ENCODE results near the gene NRP2.

Gene NRP2, protein sequence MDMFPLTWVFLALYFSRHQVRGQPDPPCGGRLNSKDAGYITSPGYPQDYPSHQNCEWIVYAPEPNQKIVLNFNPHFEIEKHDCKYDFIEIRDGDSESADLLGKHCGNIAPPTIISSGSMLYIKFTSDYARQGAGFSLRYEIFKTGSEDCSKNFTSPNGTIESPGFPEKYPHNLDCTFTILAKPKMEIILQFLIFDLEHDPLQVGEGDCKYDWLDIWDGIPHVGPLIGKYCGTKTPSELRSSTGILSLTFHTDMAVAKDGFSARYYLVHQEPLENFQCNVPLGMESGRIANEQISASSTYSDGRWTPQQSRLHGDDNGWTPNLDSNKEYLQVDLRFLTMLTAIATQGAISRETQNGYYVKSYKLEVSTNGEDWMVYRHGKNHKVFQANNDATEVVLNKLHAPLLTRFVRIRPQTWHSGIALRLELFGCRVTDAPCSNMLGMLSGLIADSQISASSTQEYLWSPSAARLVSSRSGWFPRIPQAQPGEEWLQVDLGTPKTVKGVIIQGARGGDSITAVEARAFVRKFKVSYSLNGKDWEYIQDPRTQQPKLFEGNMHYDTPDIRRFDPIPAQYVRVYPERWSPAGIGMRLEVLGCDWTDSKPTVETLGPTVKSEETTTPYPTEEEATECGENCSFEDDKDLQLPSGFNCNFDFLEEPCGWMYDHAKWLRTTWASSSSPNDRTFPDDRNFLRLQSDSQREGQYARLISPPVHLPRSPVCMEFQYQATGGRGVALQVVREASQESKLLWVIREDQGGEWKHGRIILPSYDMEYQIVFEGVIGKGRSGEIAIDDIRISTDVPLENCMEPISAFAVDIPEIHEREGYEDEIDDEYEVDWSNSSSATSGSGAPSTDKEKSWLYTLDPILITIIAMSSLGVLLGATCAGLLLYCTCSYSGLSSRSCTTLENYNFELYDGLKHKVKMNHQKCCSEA

DNA sequence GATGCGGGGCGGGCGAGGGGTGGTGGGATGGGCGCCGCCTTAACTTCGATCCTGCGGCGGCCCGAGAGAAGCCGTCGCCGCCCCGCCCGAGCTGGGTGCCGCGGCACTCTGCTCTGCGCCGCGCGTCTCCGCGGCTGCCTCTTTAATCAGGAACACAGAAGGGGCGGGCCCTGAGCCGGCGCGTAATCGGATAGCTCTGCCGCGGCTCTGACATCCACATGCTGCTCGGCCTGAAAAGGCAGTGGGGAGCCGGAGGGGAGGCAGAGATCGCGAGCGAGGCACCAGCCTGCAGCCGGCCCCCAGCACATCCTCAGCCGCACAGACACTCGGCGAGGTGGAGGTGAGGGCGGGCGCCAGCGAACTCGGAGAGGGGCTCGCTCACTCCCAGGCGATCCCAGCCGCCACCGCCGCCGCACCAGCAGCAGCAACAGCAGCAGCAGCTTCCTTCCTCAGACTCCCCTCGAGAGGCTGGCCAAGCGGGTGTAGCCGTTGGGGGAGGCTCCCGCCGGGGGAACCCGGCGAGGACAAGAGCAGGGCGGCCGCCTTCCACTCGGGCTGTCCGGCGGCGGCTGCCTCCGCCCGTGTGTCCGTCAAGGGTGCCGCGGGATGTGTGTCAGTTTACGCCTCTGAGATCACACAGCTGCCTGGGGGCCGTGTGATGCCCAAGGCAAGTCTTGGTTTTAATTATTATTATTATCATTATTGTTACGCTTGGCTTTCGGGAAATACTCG is at the start of gene NRP2:
NRP2 (plus strand) TSS at position 263 of the 732 bp plus-strand sequence. CDS start 790 bp downstream, outside the sequence.
- DNase-seq (ENCODE audit: low read depth) = peak; percentile 78

GRCh38 chr2:205633994-205634393 is 48.3 kb upstream of the NRP2 start:
- DNase-seq (ENCODE audit: low read depth) = peak; percentile 40

DNA sequence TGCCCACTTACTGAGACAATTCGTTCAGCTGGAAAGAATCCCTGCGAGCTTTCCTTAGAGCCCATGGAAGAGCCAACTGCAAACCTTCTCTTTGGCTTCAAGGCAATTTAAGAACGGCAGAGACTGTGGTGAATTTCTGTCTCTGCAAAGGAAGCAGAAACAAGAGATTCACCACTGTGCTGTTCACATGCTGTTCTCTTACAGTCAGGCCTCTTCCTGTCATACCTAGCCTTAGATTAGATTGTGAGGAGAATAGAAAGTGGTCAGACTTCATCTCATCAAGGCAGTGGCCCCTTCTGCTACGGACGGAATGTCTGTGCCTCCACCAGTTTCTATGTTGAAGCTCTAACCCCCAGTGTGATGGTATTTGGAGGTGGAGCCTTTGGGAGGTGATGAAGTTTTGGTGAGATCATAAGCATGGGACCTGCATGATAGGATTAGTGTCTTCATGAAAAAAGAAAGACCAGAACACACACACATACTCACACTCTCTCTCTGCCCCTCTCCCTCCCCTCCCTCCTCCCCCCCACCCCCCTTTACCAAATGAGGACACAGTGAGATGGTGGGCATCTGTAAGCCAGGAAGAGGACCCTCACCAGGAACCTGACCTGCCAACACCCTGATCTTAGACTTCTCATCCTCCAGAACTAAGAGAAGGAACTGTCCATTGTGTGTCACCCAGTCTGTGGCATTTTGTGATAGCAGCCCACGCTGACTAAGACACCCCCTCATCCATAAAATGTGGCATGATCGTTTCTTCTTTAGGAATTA is 45.6 kb upstream of the NRP2 start:
- no peak for DNase-seq (ENCODE audit: low read depth)

DNA sequence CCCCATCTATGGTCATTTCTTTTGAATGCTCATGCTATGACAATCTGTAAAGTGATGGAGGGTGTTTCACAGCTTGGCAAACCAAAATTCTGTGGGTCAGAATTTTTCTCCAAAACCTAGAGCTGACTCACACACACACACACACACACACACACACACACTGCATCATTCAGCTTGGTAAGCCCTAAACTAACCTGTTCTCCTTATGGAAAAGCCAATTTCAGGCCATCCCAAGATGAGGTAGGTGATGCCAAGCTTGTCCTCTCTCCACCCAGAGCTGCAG is 45.0 kb upstream of the NRP2 start:
- no peak for DNase-seq (ENCODE audit: low read depth)

- no peak for DNase-seq (ENCODE audit: low read depth)
Observed at GRCh38 chr2:205637779-205638503, 44.4 kb upstream of the NRP2 start.

GRCh38 chr2:205640716-205641115 is 41.6 kb upstream of the NRP2 start:
- DNase-seq (ENCODE audit: low read depth) = no peak

GRCh38 chr2:205642599-205643356 is 39.5 kb upstream of the NRP2 start:
- no peak for DNase-seq (ENCODE audit: low read depth)

DNA sequence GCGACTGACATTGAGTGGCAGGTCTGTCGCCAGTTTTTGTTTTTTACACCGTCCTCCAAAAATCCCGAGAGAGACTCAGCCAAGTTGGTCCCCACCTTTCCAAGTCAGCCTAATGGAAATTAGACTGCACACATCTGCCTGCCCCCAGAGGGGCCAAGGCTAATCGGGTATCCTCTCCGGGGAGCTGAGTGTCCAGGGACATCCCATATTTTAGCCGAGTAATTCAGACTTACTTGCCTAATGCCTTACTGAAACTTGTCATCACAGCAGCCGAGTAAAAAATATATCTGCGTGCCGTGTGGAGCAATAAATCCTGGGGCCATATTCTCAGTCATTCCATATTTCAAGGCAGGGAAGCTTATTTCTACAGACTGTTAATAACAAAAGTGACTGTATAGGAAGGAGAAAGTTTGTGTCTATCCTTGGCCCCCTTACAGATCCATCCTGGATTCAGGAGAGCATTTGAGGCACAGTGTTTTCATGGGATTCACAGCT is 38.9 kb upstream of the NRP2 start:
- no peak for DNase-seq (ENCODE audit: low read depth)

DNA sequence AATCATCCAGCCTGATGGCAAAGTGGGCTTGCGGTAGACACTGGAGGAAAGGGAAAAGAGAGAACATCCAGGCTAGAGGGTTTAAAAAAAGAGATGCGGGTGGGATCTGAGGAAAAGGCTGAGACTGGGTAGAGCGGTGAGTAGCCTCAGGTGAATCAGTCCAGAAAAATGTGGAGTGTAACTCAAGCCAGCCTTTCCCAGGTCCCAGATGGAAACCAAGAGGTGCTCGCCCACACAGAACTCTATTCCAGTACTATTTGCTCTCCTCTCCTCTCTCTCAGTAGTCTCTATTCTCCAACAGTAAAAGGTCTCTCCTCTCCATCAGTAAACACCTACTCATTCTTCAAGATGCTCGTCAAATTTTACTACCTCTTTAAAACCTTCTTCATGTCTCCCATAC is 38.3 kb upstream of the NRP2 start:
- DNase-seq (ENCODE audit: low read depth) = no peak

GRCh38 chr2:205646680-205647079 is 35.6 kb upstream of the NRP2 start:
- DNase-seq (ENCODE audit: low read depth) = no peak

DNA sequence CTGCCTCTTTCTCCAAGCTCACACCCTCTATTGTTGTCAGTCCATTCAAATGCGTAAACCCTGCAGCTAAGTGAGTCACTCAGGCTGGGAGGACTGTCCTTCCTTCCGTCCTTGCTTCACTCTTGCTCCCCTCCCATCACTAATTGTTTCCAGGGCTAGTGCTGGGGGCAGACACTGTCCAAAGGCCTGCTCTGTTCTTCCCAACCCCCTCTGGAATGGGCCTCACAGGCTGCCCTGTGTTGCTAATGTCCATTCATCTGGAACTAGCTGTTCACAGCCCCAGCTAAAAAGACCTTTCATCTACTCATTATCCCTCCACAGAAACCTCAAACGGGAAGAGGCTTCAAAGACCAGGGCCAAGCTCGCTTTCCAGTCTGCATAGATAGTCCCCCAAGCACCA is 31.9 kb upstream of the NRP2 start:
- peak; percentile 95 for DNase-seq (ENCODE audit: low read depth)

DNA sequence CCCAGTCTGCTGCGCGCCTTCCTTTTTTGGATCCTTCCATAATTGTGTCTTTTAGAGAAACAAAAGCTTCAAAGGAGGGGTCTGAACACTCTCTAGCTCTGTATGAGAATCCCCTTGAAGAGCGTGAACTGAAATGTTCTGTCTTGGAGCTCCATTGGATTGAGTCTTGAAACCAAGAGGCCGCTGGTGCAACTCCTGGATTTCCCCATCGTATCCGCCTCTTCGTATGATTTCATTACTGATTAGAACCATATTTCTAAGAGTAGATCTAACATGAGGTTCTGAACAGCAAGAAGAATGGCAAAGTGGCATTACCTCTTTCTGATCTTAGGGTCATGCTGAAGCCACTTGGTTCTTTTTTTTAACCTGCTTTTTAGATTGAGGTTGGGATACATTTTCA is 31.4 kb upstream of the NRP2 start:
- DNase-seq (ENCODE audit: low read depth) = peak; percentile 63

GRCh38 chr2:205651719-205652118 is 30.6 kb upstream of the NRP2 start:
- DNase-seq (ENCODE audit: low read depth) = no peak

DNA sequence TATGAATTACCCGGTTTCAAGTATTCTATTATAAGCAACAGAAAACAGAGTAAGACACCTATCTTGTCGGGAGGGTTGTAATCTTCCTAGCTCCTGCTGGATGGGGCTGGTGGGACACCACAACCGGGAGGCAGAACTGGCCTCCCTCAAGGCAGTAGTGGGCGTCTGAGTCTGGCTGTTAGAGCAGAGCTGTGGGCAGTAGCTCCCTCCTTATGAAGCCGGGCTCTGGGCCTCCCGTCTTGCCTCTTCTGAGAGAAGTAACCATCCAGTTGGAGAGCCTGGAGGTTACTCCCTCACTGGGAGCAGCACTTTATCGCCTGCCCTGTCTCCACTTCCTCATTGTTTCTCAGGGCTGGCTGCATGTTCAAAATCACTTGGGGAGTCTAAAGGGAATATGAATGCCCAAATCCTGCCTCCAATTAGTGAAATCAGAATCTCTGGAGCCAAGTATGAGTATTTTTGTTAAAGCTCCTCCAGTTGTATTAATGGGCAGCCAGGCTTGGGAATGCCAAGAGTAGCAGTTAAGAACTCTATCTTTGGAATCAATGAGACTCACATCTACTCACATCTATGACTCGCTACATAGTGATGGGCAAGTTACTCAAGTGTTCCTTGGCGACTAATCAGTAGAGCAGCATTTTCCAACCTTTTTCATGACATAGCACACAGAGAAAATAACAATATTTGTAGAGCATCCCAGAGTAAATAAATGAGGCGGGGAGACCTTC is 27.3 kb upstream of the NRP2 start:
- DNase-seq (ENCODE audit: low read depth) = peak; percentile 91

DNA sequence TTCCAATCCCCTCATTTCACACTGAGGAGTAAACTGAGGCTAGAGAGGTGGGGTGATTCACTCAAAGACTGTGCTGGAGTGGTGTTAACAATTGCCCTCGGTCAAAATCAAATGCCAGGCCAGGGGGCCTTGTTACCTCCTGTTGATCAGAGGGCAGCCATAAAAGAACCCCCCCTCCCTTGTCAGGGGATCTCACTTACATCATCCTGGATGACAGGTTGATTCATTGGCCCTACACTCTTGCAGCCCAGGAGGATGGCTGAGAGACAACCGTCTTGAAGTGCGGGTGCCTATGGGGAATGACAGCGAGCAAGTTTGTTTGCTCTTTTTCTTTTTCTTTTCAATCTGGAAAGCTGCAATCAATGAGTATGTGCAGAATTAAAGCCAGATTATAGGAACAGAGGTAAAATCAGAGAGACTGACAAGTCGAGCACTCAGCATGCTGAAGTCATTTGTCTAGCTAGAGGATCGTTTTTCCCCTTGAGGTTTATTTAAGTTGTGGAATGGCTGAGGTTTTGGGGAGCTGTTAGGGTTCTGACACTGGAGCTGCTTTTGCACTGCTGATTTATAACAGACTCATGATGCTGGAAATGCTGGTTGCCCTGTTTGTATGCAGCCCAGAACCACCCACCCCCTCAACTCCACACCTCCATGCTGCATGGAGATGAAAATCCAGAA is 26.4 kb upstream of the NRP2 start:
- peak; percentile 63 for DNase-seq (ENCODE audit: low read depth)

GRCh38 chr2:205656461-205656860 is 25.8 kb upstream of the NRP2 start:
- DNase-seq (ENCODE audit: low read depth) = no peak

GRCh38 chr2:205656941-205657340 is 25.4 kb upstream of the NRP2 start:
- DNase-seq (ENCODE audit: low read depth) = no peak

- DNase-seq (ENCODE audit: low read depth) = peak; percentile 98
Observed at GRCh38 chr2:205657579-205657978, 24.7 kb upstream of the NRP2 start.

DNA sequence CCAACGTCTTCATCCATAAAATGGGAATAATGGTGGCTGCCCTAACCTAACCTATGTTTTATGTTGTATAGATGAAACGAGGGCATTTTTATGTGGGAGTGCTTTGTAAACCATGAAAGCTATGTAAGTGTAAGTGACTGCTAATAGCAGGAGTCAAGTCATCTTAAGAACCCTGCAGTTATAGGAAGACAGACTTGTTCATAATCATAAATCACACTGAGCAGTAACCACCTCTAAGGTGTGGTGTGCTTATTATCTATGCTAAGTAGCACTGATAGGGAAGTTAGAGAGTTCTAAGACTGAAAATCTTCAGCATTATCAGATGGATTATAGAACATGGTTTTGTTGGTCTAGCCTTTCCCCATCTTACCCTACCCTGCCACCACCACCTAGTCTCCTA is 24.2 kb upstream of the NRP2 start:
- DNase-seq (ENCODE audit: low read depth) = no peak

All from fibroblast of gingiva (primary cell).